Raji (cell line): Measurements from ENCODE around the gene CCDC197.

Experiments
- POLR2A ChIP-seq: IDR thresholded peaks from 2 replicates; pipeline ENCODE4 v1.6.1; 2011; ENCODE audit warnings: low read depth, low read length, control low read depth; ENCODE audit not compliant: insufficient read depth

Gene CCDC197

DNA sequence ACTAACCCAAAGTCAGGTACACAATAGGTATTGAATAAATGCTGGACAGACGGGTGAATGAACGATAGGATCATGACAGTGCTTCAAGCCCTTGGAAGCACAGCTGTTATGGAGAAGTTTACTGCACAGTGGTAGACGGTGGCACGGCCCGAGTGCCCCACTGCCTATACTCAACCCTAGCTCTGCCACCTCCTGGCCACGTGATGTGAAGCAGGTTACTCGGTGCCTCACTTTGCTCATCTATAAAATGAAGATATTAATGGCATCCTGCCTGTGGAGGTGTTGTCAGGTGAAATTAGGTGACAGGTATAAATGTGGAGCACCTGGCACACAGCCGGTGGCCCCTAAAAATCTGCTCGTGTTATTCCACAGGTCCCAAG is 26.5 kb upstream of the CCDC197 start:
- no peak for TF ChIP-seq POLR2A

DNA sequence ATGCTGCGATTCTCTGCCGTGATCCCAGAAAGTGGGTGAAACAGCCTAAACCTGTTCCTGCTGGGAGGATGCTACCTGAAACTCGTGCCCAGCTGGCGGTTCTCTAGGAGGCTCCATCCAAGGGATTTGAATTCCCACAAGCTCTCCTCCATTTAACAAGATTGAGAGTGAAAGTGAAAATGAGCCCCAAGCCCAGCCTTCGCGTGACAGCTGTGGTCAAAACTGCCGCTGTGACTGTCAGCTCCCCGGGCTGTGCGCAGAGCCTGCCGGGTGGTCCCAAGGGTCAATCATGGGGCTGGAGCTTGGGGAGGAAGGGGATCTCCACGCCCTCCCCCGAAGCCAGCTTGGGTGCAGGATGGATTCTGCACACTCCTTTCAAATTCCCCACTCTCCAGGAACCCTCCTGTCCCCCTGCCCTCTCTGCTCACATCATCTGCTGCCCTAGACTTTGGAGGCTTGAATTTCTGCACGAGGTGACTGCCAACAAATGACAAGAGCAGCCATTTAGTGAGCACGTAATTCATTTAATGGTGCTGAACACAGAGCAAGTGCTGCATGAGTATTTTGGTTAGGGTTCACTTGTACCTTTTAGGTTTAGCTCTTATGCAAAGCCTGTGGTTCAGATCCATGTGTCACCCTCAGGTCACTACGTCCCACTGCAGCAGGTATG is 26.0 kb upstream of the CCDC197 start:
- no peak for TF ChIP-seq POLR2A

- no peak for TF ChIP-seq POLR2A
Observed at GRCh38 chr14:93971635-93972027, 25.5 kb upstream of the CCDC197 start.

GRCh38 chr14:93972618-93973205 is 24.4 kb upstream of the CCDC197 start:
- TF ChIP-seq POLR2A = no peak

GRCh38 chr14:93973607-93974006 is 23.5 kb upstream of the CCDC197 start:
- TF ChIP-seq POLR2A = no peak

- TF ChIP-seq POLR2A = no peak
Observed at GRCh38 chr14:93974299-93974698, 22.8 kb upstream of the CCDC197 start.

- no peak for TF ChIP-seq POLR2A
Observed at GRCh38 chr14:93974833-93975232, 22.3 kb upstream of the CCDC197 start.

GRCh38 chr14:93975791-93976476 is 21.2 kb upstream of the CCDC197 start:
- TF ChIP-seq POLR2A = no peak

GRCh38 chr14:93976477-93977057 is 20.5 kb upstream of the CCDC197 start, which contains the start of gene ASB2:
Gene ASB2 (minus strand): TSS chr14:93976570. CDS start chr14:93964539, 12,031 bp downstream.
- TF ChIP-seq POLR2A = no peak

DNA sequence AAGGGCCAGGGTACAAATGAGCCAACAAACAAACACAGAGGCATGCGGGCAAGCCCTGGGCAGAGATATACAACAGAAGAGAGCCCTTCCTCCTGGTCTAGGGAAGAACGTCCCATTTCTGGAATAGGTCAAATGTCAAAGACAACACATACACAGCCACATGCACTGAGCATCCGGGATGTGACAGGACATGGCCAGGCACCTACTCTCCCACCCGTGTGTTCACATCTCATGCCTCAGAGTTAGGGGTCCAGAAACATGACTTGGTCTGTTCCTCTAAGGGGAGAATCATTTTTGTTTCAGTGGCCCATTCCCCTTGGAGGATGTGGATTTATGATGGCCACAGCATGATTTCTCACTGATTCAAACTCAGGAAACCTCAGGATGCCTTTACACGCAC is 19.9 kb upstream of the CCDC197 start:
- TF ChIP-seq POLR2A = no peak

- no peak for TF ChIP-seq POLR2A
Observed at GRCh38 chr14:93977790-93978581, 19.1 kb upstream of the CCDC197 start.

DNA sequence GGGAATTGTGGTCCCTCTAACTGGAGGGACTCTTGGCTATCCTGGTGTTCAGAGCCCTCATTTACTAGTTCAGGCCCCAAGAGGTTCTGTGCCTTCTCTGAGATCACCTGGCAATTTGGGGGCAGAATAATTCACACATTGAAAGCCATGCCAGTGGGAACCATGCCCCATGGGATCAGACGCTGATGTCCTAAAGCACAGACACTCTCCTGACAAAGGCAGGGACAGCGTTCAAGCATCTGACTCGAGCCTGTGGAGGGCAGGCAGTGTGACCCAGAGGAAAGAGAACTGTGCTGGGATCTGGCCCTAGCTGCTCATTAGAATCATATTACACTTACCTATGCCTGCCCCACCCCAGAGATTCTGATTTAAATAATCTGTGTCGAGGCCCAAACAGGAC is 18.4 kb upstream of the CCDC197 start:
- TF ChIP-seq POLR2A = no peak

DNA sequence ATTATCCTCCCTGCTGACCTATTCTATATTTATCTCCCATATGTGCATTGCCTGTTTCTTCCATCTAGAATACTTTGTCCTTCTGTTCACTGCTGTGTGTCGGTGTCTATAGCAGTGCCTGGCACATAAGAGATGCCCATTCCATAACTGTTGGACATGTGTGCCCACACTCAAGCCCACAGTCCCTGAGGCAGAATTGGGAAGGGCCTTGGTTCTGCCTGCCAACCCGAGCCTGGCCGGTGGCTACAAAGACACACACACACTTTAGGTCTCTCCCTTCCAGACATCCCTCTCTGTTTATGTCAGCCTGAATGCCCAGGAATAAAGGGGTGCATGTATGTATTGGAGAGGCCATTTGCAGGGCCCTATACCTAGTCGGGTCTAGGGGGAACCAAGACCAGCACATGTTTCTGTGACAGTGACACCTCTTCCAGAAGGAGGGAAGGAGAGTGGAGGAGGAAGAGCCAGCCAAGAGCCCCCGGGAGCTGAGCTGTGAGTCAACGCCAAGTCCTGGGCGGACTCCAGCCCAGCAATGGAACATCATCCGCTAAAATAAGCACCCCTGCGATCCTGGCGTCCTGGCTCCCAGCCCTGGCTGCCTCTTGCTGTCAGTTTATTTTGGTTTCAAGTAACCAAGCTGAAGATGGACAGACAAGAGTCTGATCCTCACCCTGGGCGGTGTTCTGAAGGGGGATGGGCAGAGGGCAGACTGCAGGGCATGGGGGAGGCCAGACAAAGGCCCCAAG is 16.5 kb upstream of the CCDC197 start:
- TF ChIP-seq POLR2A = no peak
